ENCODE measurements around the gene DLG2.

DNA sequence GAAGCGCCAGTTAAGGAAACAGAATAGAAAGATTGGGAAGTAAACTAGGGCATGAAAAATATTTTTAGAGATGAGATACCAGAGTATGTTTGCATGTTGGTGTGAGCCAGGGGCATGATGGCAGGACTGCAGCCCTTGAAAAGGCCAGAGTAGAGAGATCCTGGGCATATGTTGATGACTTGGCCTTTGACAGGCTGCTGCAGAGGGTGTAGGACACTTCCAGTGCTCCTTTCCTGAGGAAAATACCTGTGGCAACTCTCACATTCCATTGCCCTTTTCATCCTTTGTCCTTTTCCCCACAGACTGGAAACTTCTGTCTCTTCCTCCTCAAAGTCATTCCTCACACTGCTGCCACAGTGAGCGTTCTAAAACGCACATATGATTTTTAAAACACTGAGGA is 2190.3 kb downstream of the DLG2 start:
- TF ChIP-seq POLR2AphosphoS5 (IDR thresholded peaks at IDR 0.05; ENCODE audit: low read depth, low read length): no peak
- TF ChIP-seq POLR2A (IDR thresholded peaks at IDR 0.05; ENCODE audit: low read depth, low read length): no peak
- no peak for TF ChIP-seq TAF1 (IDR thresholded peaks at IDR 0.05; ENCODE audit: low read depth, low read length)
- TF ChIP-seq PAX5 (IDR thresholded peaks at IDR 0.05; ENCODE audit: insufficient read depth, low read length, severe bottlenecking): no peak
- no peak for TF ChIP-seq POU2F2 (IDR thresholded peaks at IDR 0.05; ENCODE audit: low read depth, low read length)

Data from GM12891 (cell line).